Globus pallidus (tissue), 1 donor: ENCODE measurements around the gene TXNDC11.
A peak's percentile ranks its signal among the peaks of the same experiment; 100 is the strongest.

ENCODE experiments used
- DNase-seq: peaks from one replicate; pipeline ENCODE4 v3.0.0-alpha.2; 2015; ENCODE audit warnings: low spot score

TXNDC11 gene

GRCh38 chr16:11721781-11722467 lies 20.7 kb downstream of the TXNDC11 start:
- DNase-seq, result no peak

GRCh38 chr16:11719762-11720161 lies 22.9 kb downstream of the TXNDC11 start:
- DNase-seq, result no peak

- DNase-seq, result no peak
These were observed 23.5 kb downstream of the TXNDC11 start for GRCh38 chr16:11719171-11719570.

- DNase-seq, result no peak
These were observed 24.8 kb downstream of the TXNDC11 start for GRCh38 chr16:11717811-11718210.

GRCh38 chr16:11716336-11716735 lies 26.3 kb downstream of the TXNDC11 start:
- no peak for DNase-seq

- no peak for DNase-seq
These were observed 27.3 kb downstream of the TXNDC11 start for GRCh38 chr16:11715246-11715947.

- no peak for DNase-seq
These were observed 30.5 kb downstream of the TXNDC11 start for GRCh38 chr16:11712122-11712521.

GRCh38 chr16:11711662-11712061 lies 31.0 kb downstream of the TXNDC11 start:
- no peak for DNase-seq

GRCh38 chr16:11708421-11708820 lies 34.2 kb downstream of the TXNDC11 start:
- no peak for DNase-seq

- DNase-seq, result no peak
These were observed 34.9 kb downstream of the TXNDC11 start for GRCh38 chr16:11707679-11708197.

GRCh38 chr16:11706180-11706742 lies 36.4 kb downstream of the TXNDC11 start:
- peak; percentile 47 for DNase-seq

- peak; percentile 39 for DNase-seq
These were observed 37.2 kb downstream of the TXNDC11 start for GRCh38 chr16:11705311-11706025.

- no peak for DNase-seq
These were observed 42.2 kb downstream of the TXNDC11 start for GRCh38 chr16:11700264-11701029.

GRCh38 chr16:11699234-11699894 lies 43.3 kb downstream of the TXNDC11 start:
- DNase-seq, result no peak

GRCh38 chr16:11698271-11698689 lies 44.4 kb downstream of the TXNDC11 start:
- no peak for DNase-seq

GRCh38 chr16:11697319-11697718 lies 45.3 kb downstream of the TXNDC11 start:
- DNase-seq, result no peak

- DNase-seq, result no peak
These were observed 46.2 kb downstream of the TXNDC11 start for GRCh38 chr16:11696266-11697012.

- DNase-seq, result no peak
These were observed 50.0 kb downstream of the TXNDC11 start for GRCh38 chr16:11692651-11693050.

GRCh38 chr16:11692171-11692570 lies 50.5 kb downstream of the TXNDC11 start:
- DNase-seq, result no peak

GRCh38 chr16:11691771-11692170 lies 50.9 kb downstream of the TXNDC11 start:
- DNase-seq, result no peak
